Sigmoid colon (tissue), 4 donors: ENCODE measurements around the gene PRPF40A.

Source experiments
- EP300 ChIP-seq, 4 donors: sonication (generic); formaldehyde crosslinking; IDR thresholded peaks; one replicate each; pipeline ENCODE4 v1.6.1; 2017; ENCODE audit warnings: antibody characterized with exemption in 4 of 4
- POLR2A ChIP-seq, 2 donors: fragments of 450-650 bp; IDR thresholded peaks; one replicate each; pipeline ENCODE4 v1.6.1; 2016; ENCODE audit warnings: antibody characterized with exemption in 2 of 2, mild to moderate bottlenecking in 2 of 2, moderate library complexity in 2 of 2
- POLR2AphosphoS5 ChIP-seq, 4 donors: sonication (generic); formaldehyde crosslinking; IDR thresholded peaks; one replicate each; pipeline ENCODE4 v1.6.1; 2017; ENCODE audit warnings: antibody characterized with exemption in 4 of 4
- TF ChIP-seq, protein P1 (sequence below), 4 experiments: fragments of 450-650 bp in 3 of 4; fragments of 200-600 bp in 1 of 4; IDR thresholded peaks; one replicate each; pipeline ENCODE4 v1.5.1; 2016 to 2019; ENCODE audit warnings: antibody characterized with exemption in 4 of 4, mild to moderate bottlenecking in 3 of 4, moderate library complexity in 2 of 4

DNA sequence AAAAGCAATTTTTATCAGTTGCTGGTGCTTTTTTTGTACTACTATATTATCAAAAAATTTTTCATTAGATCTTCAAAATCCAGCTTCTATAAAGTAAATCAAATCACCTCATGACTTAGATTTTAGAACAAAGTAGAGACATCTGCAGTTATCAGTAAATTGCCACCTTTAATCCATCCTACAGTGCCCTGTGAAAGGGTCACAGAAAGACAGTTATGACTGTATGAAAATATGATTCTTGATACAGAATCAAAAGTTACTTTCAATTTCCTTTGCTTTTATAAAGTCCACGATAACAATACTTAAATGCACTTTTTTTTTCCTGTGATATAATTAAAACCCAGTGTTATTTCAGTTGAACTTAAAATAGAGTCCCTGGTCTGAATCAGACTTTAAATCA lies 61.4 kb downstream of the PRPF40A start:
- TF ChIP-seq, protein P1, sequence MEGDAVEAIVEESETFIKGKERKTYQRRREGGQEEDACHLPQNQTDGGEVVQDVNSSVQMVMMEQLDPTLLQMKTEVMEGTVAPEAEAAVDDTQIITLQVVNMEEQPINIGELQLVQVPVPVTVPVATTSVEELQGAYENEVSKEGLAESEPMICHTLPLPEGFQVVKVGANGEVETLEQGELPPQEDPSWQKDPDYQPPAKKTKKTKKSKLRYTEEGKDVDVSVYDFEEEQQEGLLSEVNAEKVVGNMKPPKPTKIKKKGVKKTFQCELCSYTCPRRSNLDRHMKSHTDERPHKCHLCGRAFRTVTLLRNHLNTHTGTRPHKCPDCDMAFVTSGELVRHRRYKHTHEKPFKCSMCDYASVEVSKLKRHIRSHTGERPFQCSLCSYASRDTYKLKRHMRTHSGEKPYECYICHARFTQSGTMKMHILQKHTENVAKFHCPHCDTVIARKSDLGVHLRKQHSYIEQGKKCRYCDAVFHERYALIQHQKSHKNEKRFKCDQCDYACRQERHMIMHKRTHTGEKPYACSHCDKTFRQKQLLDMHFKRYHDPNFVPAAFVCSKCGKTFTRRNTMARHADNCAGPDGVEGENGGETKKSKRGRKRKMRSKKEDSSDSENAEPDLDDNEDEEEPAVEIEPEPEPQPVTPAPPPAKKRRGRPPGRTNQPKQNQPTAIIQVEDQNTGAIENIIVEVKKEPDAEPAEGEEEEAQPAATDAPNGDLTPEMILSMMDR (IDR thresholded peaks at IDR 0.05) = no peak
- TF ChIP-seq POLR2A (IDR thresholded peaks at IDR 0.05) = no peak
- no peak for TF ChIP-seq EP300 (IDR thresholded peaks at IDR 0.05)
- no peak for TF ChIP-seq POLR2AphosphoS5 (IDR thresholded peaks at IDR 0.05)
